Transverse colon (tissue), 4 donors: Measurements from ENCODE around the gene PBX4. TPM values are rescaled to one million over a fixed set of nuclear protein-coding genes. Genes with fewer than 3 reads are reported as not detected.

Source experiments
- DNase-seq: peaks from one replicate; pipeline ENCODE4 v3.0.0-alpha.2; 2019
- H3K27ac ChIP-seq, 4 donors: fragments of 200-600 bp; sonication (generic); 2 replicates each; pipeline ENCODE4 v1.5.1; 2016 to 2018; ENCODE audit warnings: inconsistent platforms in 4 of 4
- H3K27me3 ChIP-seq: fragments of 200-600 bp; sonication (generic); 2 replicates; pipeline ENCODE4 v1.5.1; 2017; ENCODE audit warnings: inconsistent platforms
- H3K36me3 ChIP-seq, 4 donors: fragments of 200-600 bp; sonication (generic); 2 replicates each; pipeline ENCODE4 v1.5.1; 2017 to 2019; ENCODE audit warnings: inconsistent platforms in 4 of 4
- H3K4me1 ChIP-seq, 4 donors: fragments of 200-600 bp; sonication (generic); 2 replicates each; pipeline ENCODE4 v1.5.1; 2017 to 2020; ENCODE audit warnings: inconsistent platforms in 4 of 4
- H3K4me3 ChIP-seq, 4 donors: fragments of 200-600 bp; sonication (generic); 1 replicate in 1 of 4; 2 replicates in 3 of 4; pipeline versions ENCODE4 v1.5.1 to v1.6.1; 2017 to 2019; ENCODE audit warnings: inconsistent platforms in 4 of 4
- H3K9me3 ChIP-seq, 2 donors: fragments of 200-600 bp; sonication (generic); 2 replicates each; pipeline ENCODE4 v1.5.1; 2017 to 2019; ENCODE audit warnings: inconsistent platforms in 2 of 2
- EP300 ChIP-seq: sonication (generic); formaldehyde crosslinking; IDR thresholded peaks from one replicate; pipeline ENCODE4 v1.6.1; 2017; ENCODE audit warnings: antibody characterized with exemption, low read depth
- POLR2A ChIP-seq: fragments of 450-650 bp; IDR thresholded peaks from one replicate; pipeline ENCODE4 v1.6.1; 2016; ENCODE audit warnings: antibody characterized with exemption, mild to moderate bottlenecking, moderate library complexity
- POLR2AphosphoS5 ChIP-seq, 3 donors: sonication (generic); formaldehyde crosslinking; IDR thresholded peaks; one replicate each; pipeline ENCODE4 v1.6.1; 2016; ENCODE audit warnings: antibody characterized with exemption in 3 of 3
- WGBS, 2 donors: methylation state at CpG; one replicate each; pipeline ENCODE4 v1.1.5; 2018; ENCODE audit warnings: low coverage in 1 of 2; 5-methylcytosine and 5-hydroxymethylcytosine counted together
- in situ Hi-C, 4 donors: fragments of 200-750 bp; cut with MboI; loops; one replicate each; pipeline versions ENCODE4 v1.15.0 to v1.15.1; 2017; ENCODE audit warnings: low sequenced_read_pairs in 3 of 4, low pct_ligation_motif_present in 1 of 4, low pct_unique_long_range_greater_than_20kb in 1 of 4
- intact Hi-C: fragments of 100-400 bp; cut with DNase I; formaldehyde crosslinking; loops from one replicate; pipeline ENCODE4 v1.15.1; 2023; ENCODE audit warnings: low total_unique reads
- total RNA-seq, 4 donors: library from RNA; depleted of rRNA; stranded (reverse); fragments of >200 nt; gene quantifications; one replicate each; pipeline ENCODE4 v1.1.0, GENCODE V29; 2016
- TF ChIP-seq, protein P1 (sequence below), 5 experiments: fragments of 200-600 bp in 3 of 5; fragments of 450-650 bp in 2 of 5; sonication (generic) in 3 of 5; IDR thresholded peaks; 1 replicate in 2 of 5; 2 replicates in 3 of 5; pipeline ENCODE4 v1.5.1; 2016 to 2017; ENCODE audit warnings: antibody characterized with exemption in 5 of 5, inconsistent platforms in 3 of 5, mild to moderate bottlenecking in 2 of 5, moderate library complexity in 1 of 5

Gene PBX4
- total RNA-seq, 4 donors from 2014 or later: 1.9 to 11.9 (median 5.1) TPM

DNA sequence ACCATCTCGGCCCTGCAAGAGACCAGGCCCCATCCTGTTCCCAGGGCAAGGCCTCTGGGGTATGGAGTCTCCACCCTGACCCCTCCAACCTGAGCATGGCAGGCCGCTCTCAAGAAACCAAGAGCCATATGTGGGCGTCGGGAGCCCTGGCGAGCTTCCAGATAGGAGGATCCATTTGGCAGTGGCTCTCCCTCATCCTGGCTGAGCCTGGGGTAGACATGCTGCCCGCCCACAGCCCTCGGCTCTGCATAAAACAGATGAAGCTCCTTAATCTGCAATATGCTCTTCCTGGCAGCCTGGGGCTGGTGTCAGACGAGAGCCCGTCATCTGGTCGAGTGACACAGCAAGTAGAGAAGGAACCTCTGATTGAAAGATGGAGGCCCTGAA is 38.9 kb upstream of the PBX4 start:
- TF ChIP-seq, protein P1, sequence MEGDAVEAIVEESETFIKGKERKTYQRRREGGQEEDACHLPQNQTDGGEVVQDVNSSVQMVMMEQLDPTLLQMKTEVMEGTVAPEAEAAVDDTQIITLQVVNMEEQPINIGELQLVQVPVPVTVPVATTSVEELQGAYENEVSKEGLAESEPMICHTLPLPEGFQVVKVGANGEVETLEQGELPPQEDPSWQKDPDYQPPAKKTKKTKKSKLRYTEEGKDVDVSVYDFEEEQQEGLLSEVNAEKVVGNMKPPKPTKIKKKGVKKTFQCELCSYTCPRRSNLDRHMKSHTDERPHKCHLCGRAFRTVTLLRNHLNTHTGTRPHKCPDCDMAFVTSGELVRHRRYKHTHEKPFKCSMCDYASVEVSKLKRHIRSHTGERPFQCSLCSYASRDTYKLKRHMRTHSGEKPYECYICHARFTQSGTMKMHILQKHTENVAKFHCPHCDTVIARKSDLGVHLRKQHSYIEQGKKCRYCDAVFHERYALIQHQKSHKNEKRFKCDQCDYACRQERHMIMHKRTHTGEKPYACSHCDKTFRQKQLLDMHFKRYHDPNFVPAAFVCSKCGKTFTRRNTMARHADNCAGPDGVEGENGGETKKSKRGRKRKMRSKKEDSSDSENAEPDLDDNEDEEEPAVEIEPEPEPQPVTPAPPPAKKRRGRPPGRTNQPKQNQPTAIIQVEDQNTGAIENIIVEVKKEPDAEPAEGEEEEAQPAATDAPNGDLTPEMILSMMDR (IDR thresholded peaks at IDR 0.05): no peak
- TF ChIP-seq EP300 (no peak), POLR2AphosphoS5 (IDR thresholded peaks at IDR 0.05) (no peak), POLR2A (no peak)
- Histone ChIP-seq H3K4me3 (no peak overlapping the region), H3K9me3 (no peaks in the 10 kb centered on the region), H3K27ac (no peak overlapping the region), H3K36me3 (peaks cover 0 to 62% (median 32%) of the 10 kb centered on the region in 4 donors), H3K4me1 (peaks cover 2 to 15% (median 5%) of the 10 kb centered on the region in 4 donors), H3K27me3 (no peaks in the 10 kb centered on the region)
- DNase-seq: no peak
- intact Hi-C loops (no loop called here), in situ Hi-C loops (no loop called here)
- 81% methylated on average over 10 of the region's 10 CpGs; no CpG with 5 or more reads in 1 of the 2 donors for WGBS, 2 donors

GRCh38 chr19:19656451-19657396 is 38.2 kb upstream of the PBX4 start:
- in situ Hi-C loops: no loop called here
- no peak overlapping the region for H3K4me3 ChIP-seq
- H3K27ac ChIP-seq: no peak overlapping the region
- TF ChIP-seq, protein P1 (IDR thresholded peaks at IDR 0.05): no peak
- TF ChIP-seq EP300 (no peak), POLR2AphosphoS5 (IDR thresholded peaks at IDR 0.05) (no peak), POLR2A (no peak)
- no peaks in the 10 kb centered on the region for H3K9me3 ChIP-seq
- intact Hi-C loops: no loop called here
- whole genome bisulfite sequencing, 2 donors: 95% methylated on average over 11 to 33 of the region's 33 CpGs
- no peaks in the 10 kb centered on the region for H3K27me3 ChIP-seq
- H3K4me1 ChIP-seq: peaks cover 0 to 8% (median 0%) of the 10 kb centered on the region in 4 donors
- peaks cover 0 to 66% (median 34%) of the 10 kb centered on the region in 4 donors for H3K36me3 ChIP-seq
- DNase-seq: no peak

DNA sequence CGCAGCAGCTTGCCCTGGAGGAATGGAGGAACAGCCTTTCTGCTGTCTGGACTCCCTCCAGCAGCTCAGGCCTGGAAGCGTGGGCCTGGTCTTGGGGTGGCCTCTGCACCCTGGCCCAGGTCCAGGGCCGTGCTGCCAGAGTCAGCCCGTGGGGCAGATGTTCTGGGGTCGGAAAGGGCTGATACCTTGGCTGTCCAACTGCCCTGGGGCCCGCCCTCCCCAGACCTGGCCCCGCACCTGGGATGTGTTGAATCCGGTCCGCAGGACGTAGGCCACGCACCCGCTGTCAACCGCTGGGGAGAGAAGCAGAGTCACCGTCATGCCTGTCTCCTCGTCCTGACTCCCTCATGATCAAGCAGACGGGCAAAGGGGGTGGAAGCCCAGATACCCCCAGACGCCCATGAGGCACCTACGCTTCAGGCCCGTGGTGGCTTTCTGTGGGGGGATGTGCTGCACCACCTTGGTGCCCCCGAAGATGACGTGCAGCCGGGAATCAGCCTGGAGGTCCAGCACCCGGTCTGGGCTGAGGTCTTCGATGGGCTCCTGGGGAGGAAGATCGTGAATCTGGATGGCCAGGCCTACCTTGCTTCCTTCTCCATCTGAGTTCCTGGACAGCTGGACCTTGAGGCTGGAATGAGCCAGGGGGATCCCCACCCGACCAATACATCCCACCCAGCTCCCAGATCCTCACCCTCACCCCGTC is 37.3 kb upstream of the PBX4 start:
- TF ChIP-seq, protein P1 (IDR thresholded peaks at IDR 0.05): no peak
- intact Hi-C loops: no loop called here
- 90% methylated on average over 20 of the region's 27 CpGs; no CpG with 5 or more reads in 1 of the 2 donors for WGBS, 2 donors
- H3K4me3 ChIP-seq: no peak overlapping the region
- H3K4me1 ChIP-seq: no peaks in the 10 kb centered on the region
- DNase-seq: no peak
- H3K27me3 ChIP-seq: no peaks in the 10 kb centered on the region
- peaks cover 0 to 72% (median 36%) of the 10 kb centered on the region in 4 donors for H3K36me3 ChIP-seq
- no peaks in the 10 kb centered on the region for H3K9me3 ChIP-seq
- in situ Hi-C loops: no loop called here
- no peak overlapping the region for H3K27ac ChIP-seq

DNA sequence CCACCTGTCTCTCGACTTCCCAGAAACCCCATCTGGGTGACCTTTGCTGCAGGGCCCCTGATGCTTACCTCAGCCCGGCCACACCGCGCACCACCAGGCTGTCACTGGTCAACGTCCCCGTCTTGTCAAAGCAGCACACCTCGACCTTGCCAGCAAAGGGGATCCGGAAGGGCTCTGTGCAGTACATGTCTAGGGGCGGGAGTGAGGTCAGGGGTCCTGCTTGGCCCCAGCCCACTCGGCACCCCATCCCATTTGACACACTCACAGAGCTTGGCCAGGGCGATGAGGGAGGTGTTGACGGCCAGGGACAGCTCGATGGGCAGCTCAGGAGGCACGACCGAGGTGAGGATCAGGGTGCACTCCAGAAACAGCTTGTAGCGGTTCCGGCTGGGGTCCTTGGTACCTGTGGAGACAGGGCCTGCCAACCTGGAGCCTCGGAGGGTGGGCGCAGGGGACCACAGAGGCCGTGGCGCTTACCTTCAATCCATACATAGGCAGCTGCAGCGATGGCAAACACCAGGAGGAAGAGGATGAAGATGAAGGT is 36.6 kb upstream of the PBX4 start:
- intact Hi-C loops (no loop called here), in situ Hi-C loops (no loop called here)
- Histone ChIP-seq H3K27ac (no peak overlapping the region), H3K4me3 (no peak overlapping the region), H3K36me3 (peaks cover 0 to 72% (median 39%) of the 10 kb centered on the region in 4 donors), H3K9me3 (no peaks in the 10 kb centered on the region), H3K4me1 (no peaks in the 10 kb centered on the region), H3K27me3 (no peaks in the 10 kb centered on the region)
- TF ChIP-seq EP300 (no peak), POLR2A (no peak), POLR2AphosphoS5 (IDR thresholded peaks at IDR 0.05) (no peak)
- TF ChIP-seq, protein P1 (IDR thresholded peaks at IDR 0.05): no peak
- WGBS, 2 donors: 95% methylated on average over 22 of the region's 22 CpGs; no CpG with 5 or more reads in 1 of the 2 donors
- DNase-seq: no peak
